Measurements from ENCODE around the gene DARS1.

DNA sequence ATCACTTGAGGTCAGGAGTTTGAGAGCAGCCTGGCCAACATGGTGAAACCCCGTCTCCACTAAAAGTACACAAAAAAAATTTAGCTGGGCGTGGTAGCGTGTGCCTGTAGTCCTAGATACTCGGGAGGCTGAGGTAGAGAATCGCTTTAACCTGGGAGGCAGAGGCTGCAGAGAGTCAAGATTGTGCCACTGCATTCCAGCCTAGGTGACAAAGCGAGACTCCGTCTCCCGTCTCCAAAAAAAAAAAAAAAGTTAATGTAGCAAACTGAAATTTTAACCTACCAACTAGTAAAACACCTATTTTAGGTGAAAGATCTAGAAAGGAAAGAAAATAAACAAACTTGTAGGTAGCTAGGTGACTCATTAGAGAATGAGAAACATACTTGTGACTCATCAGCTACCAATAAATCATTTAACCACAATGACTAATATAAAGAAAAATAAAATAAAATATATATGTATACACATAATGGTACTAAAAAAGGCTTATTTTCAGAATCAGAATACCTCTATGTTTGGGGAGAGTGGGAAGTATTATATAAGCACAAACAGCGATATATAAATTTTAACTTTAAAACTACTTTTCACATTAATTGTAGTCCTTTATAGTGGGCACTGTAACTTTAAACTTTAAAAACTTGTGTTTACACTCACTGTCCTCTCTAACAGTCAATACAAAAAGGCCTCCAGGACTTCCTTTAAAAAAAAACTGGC lies 36.6 kb downstream of the DARS1 start:
- TF ChIP-seq EZH2 (IDR thresholded peaks at IDR 0.05; ENCODE audit: borderline replicate concordance, low read depth, low read length, severe bottlenecking): no peak
- no peak for TF ChIP-seq CTCF (IDR thresholded peaks at IDR 0.05; ENCODE audit: borderline replicate concordance, extremely low read depth, low read length, poor library complexity, severe bottlenecking)

Data from DND-41 (cell line).